NK-92 (cell line): ENCODE data around the gene MAP4K4.
"Not testable (repeated sequence)": the region's sequence is repeated elsewhere in the genome, so short reads cannot be mapped to it uniquely, and the experiment has no call there.

Source experiments
- DNase-seq: peaks from one replicate; lab custom pipeline; 2025; ENCODE audit not compliant: unreplicated experiment; lab: John Stamatoyannopoulos, UW

The MAP4K4 gene

DNA sequence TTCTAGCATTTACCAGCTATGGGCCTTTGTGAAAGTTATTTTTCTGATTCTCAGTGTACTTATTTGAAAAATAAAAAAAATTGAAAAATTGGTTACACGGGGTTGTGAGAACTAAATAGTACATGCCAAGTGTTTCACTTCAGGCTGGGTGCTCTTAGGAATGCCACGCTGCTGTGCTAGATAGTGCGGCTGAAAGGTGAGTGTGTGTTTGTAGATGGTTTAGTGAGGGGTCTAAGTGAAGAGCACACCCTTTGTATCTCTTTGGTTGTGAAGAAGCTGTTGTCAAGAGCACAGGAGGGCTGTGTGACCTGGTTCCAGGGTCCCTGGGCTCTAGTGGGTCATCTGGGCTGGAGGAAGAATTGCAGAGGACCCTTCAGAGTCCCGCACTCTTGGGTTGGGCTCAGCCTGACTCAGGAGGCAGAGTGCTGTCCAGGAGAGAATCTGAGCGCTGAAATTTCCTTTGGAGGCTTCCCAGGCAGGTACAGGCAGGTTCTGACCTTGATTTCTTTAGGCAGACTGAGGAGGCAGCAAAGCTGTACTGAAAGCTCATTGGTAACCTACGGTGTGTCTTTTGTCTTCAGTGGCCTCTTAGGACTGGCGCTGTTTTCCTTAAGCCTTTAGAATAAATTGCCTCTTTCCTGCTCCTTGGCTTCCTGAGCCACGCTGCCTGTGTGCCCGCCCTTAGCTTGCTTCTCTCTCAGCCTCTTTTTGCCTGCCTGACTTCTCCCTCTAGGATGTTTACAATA is 44.4 kb downstream of the MAP4K4 start:
- DNase-seq: no peak

- DNase-seq: no peak
Observed at GRCh38 chr2:101742547-101742946, 45.0 kb downstream of the MAP4K4 start.

GRCh38 chr2:101743288-101743687 is 45.8 kb downstream of the MAP4K4 start:
- DNase-seq: no peak

DNA sequence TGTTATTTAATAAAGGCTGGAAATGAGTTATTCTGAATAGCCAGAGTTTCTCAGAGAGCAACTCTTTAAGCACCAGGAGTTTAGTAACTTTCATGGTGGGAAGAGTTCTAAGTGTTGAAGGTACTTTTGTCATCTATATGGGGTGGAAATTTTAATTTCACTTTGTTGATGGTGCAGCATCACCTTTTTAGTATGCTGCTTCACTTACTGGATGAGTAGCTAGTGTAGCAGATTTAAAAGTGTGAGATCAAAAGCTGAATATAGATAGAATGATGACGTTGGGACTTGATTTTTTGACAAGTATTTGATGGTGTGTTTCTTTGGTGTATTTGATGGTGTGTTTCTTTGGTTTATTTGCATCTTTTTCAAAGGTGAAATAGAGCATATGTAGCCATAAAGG is 47.3 kb downstream of the MAP4K4 start:
- DNase-seq: no peak

- DNase-seq: no peak
Observed at GRCh38 chr2:101745711-101746694, 48.5 kb downstream of the MAP4K4 start.

- DNase-seq: no peak
Observed at GRCh38 chr2:101748000-101748399, 50.5 kb downstream of the MAP4K4 start.

DNA sequence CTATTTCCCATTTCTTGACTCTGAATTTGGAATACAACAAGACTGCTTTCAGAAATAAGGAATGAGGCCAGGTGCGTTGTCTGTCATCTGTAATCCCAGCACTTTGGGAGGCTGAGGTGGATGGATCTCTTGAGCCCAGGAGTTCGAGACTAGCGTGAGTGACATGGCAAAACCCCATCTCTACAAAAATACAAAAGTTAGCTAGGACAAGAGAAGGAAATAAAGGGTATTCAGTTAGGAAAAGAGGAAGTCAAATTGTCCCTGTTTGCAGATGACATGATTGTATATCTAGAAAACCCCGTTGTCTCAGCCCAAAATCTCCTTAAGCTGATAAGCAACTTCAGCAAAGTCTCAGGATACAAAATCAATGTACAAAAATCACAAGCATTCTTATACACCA is 51.0 kb downstream of the MAP4K4 start:
- DNase-seq: not testable (repeated sequence)

- DNase-seq: no peak
Observed at GRCh38 chr2:101750688-101751087, 53.2 kb downstream of the MAP4K4 start.

DNA sequence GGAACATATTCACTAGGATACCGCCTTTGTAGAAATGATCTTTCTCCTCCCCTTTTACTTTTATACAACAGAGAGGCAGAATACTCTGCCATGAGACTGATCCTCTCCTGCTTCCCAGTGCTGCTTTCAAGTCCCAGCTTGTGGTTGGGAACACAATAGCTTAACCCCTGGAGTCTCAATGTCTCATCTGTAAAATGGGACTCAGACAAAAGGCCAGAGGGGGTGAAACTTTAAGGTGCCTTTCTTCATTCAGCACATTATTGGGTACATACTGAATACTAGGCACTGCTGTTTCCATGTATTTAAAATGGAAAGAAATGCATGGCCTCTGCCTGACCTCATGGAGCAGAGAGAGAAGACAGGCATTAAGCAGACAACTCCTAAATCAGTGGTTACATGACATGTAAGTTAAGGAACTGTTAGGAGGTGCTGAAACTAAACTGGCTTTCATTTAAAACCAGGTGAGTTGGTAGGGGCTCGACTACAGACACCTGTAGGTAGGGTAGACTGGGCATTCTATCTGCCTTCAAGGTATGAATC is 53.8 kb downstream of the MAP4K4 start:
- DNase-seq: no peak

DNA sequence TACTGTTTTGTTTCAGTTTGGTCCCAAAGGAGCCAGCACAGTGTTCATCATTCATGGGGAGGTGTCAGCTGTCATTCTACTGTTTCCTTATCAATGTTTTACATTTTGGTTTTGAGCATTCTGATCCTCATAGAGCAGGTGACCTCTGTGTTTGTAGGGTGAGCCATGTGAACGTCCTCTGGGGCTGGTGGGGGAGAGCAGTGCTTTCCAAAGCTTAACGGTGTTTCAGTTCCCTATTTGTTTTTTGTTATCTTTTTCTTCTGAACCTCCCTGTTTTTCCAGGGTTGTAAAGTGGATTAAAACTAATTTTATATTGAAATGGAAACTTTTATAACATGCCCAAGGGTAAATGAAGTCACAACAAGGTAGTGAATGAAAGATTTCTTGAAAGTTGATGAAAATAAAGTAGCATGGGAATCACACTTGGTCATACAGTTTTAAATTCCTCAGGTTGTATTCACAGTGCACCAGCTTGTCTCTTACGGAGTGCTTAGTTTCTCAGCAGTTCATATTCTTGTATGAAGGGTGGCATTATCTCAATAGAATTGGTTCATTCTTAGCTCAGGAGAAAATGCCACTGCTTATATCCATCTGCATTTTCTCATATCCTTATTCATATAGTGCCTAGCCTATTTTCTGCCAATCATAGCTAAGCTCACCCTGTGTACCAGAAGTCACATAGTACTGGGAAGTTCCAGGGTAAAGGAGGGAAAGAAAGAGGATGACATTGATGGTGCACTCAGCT is 54.5 kb downstream of the MAP4K4 start:
- DNase-seq: no peak

- DNase-seq: no peak
Observed at GRCh38 chr2:101752716-101753616, 55.5 kb downstream of the MAP4K4 start.

DNA sequence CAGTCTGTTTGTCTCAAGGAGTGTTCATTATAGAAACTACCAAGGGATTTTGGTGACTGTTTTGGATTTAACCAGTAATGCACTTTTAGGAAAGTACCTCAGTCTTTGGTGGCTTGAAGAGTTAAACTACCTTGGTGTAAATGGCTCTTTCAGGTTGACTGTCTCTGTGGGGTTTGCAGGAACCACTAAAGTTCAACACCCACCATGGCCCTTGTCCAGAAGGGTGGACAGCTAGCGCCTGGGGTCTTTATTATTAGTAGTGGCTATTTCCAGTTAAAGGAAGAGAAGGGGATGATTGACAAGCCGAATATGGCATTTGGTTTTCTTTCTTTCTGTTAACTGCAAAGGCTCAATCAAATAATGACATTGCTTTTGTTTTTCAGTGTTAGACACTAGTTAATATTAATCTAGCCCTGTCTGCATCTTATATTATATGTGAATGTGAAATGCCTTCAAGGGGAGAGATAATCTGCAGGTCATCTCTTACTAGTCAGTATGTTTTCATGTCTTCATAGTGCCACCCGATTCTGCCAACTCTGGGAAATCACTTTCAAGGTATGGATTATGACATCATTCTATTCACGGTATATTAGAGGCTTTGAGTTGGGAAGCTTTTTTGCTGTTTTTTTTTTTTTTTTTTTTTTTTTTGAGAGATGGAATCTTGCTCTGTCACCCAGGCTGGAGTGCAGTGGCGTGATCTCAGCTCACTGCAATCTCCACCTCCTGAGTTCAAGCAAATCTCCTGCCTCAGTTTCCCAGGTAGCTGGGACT is 56.4 kb downstream of the MAP4K4 start:
- no peak for DNase-seq

DNA sequence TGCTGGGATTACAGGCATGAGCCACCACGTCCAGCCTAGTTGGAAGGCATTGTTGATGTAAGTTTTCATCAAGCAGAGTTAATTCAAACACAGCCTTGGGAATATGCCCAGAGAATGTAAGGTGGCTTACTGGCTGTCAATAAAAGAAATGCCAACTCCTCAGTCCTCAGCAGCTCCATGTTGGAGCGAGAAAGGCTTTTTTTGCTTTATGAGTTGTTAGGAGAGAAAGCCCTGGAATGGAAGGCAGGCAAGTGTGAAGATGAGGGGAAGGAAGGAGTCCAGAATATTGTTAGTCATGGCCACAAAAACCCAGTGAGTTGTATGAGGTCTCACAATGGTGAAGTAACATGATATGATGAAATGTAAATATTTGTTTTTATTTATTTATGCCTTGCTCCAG is 57.1 kb downstream of the MAP4K4 start:
- DNase-seq: no peak

DNA sequence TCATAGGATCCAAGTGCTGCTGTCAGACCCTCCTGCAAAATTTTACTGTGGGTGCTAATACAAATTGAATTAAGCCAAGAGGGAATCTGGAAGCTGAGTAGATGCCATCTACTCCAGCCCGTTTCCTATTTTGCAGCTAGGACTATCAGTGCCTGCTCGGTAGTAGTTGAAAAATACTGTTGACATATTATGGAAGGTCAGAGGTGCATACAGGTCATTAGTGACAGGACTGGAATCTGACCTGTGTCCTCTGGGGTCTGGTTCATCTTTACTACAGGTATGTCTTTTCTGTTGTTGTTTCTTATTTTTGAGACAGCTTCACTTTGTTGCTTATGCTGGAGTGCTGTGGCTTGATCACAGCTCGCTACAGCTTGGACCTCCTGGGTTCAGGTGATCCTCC is 58.8 kb downstream of the MAP4K4 start:
- no peak for DNase-seq

- DNase-seq: no peak
Observed at GRCh38 chr2:101758001-101758400, 60.5 kb downstream of the MAP4K4 start.

DNA sequence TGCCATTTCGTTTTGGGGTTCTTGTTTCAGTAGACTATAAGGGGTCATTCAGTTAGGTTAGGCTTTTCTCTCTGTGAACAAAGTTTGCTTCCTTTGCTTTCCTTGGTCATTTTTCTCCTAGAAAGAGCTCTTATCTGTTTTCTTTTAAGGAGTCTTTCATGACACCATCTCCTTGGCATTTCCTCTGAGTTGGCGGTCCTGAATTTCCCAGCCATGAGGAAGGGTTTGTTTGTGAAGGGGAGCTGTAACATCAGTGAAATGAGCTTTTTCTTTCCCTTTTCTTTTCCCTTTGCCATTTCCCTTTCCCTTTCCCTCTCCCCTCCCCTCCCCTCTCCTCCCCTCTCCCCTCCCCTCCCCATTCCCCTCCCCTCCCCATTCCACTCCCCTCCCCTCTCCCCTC is 61.7 kb downstream of the MAP4K4 start:
- DNase-seq: no peak

DNA sequence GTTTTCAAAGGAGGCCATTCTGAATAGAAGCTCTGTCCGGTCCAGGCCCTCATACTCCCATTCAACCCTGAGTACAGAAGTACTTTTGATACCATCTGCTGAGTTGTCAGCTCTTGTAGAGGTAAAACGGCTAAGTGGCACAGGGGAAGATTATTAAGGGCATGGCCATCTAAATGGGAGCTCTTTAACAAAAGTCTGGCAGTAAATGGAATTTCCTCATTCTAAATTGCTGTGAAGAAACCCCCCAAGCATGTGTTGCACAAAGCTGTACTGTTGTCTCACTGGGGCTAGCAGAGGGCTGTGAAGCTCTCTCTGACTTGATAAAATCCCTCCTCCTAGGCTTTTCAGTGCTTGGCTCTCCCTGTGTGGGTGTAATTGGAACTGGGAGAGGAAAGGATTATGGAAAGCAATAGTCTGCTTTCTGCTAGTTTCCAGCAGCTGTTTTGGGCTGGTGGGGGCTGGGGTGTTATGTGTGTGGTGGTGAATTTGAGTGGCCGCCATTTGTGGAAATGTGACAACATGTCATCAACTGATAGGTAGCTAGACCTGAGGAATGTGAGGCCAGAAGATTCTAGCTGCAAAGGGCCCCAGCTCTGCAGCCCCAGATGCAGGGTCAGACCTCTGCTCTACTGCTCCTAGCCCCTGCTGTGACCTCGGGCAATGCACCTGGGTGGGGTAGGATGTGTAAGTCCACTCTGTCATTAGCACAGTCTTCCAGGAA is 65.1 kb downstream of the MAP4K4 start:
- no peak for DNase-seq

GRCh38 chr2:101763496-101764333 is 66.2 kb downstream of the MAP4K4 start:
- no peak for DNase-seq
